Measurements from ENCODE around the gene STEAP1.
"Not testable (repeated sequence)": the region's sequence is repeated elsewhere in the genome, so short reads cannot be mapped to it uniquely, and the experiment has no call there.

Gene STEAP1

GRCh38 chr7:90153943-90154771, at the start of gene STEAP1:
TSS of gene STEAP1 (plus strand) at chr7:90154469. CDS start at chr7:90159789, 5,320 bp downstream.
- DNase-seq (ENCODE audit: low read depth, low spot score) = peak; percentile 40

DNA sequence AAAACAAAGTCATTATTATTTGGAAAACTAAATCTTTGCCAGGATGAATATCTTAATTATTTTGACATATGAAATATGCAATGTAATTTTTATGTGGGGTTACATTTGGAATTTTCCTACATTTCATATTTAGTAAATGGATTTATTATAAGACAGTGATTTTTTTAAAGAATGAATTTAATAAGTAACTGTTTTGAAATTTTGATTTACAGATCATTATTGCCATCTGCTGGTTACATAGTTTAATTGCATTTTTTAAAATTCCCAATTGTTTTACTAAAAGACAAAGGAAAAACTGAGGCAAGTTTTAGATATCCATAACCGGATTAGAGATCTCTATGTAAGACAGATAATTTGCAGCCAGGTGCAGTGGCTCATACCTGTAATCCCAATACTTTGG, 39.3 kb upstream of the STEAP1 start:
- not testable (repeated sequence) for DNase-seq (ENCODE audit: low read depth, low spot score)

- not testable (repeated sequence) for DNase-seq (ENCODE audit: low read depth, low spot score)
Measured at GRCh38 chr7:90118551-90119177, 35.6 kb upstream of the STEAP1 start.

DNA sequence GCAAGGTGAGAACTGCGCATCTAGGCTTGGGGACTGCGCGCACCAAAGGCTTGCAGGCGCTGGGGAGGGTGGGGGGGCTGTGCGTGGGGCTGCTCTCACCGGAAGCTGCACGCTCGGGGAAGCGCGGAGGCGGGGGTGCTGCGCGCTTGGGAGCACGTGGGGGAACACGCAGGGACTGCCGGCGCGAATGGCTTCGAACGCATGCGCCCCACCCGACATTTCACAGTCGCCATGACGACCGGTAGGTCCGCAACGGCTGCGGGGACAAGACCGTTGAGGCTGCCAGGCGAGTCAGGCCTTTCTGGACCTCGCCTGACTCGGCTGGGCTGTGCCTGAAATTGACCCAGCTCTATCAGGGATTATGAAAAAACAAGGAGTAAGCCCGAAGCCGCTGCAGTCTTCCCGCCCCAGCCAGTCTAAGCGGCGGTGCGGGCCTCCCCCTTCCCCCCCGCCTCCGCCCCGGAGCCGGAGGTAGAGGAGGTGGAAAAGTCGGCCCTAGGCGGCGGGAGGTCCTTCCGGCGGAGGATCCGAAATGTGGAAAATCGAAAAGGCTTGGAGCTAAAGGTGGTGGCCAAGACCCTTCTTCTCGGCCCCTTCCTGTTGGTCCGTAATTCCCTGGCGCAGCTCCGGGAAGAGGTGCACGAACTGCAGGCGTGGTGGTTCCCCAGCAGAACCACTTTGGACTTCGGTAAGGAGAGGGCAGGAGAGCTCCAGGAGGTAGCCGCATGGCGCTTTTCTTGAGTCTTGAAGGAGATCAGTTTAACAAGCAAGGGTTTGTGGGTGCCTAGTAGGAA, 34.9 kb upstream of the STEAP1 start:
- no peak for DNase-seq (ENCODE audit: low read depth, low spot score)

DNA sequence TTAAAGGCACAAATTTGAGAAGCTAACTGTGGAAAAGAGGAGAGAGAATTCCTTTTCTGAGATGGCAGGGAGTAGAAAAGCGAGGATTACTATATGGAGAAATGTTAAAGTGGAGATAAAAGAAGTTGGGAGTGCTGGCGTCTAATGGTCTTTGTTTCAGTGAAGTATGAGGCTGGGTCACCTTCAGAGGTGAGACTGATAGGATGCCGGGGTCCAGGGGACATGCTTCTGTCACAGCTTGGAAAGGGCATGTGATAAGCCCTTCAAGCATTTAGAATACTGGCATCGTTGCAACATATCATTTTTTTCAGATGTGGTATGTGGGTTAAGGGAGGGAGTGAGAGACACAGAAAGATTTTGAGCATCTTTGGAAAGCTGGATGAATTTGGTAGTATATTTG, 34.1 kb upstream of the STEAP1 start:
- DNase-seq (ENCODE audit: low read depth, low spot score) = not testable (repeated sequence)

- not testable (repeated sequence) for DNase-seq (ENCODE audit: low read depth, low spot score)
Measured at GRCh38 chr7:90131746-90132145, 22.5 kb upstream of the STEAP1 start.

DNA sequence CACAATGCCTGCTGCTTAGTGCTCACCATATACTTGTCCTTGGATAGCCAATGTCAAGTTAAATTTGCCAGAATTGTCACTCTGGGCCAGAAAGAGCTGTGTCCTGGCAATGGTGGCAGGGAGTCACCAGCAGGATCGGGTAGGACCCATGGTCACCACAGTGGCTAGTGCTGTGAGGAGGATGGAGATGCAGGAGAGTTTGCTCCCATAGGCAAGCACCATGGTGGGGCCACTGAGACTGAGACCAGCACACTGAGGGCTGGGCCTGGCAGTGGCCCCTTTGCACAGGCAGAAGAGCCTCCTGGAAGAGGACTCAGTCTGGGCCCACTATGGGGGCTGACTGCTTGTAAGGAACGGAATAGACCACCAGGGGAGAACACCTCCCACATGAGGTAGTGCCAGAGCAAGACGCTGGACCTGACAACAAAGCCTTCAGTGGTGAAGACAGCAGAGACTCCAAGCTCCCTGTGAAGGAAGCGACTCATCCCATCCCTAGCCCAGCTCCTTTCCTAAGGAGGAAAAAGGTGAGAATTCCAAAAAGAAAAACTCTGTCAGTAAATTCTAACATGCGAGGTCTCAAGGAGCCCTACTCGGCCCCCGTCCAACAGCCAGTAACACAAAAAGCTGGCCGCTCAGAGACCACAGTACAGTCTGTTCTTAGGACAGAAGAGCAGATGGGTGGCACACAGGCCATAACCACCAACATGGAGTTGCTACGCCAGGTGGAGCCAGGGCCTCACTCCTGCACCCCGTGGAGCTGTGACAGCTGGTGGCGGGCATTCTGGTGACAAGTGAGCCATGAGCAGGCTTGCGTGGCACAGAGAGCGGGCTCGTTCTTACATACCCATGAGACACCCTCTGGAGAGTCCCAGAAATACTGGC, 6.9 kb upstream of the STEAP1 start:
- not testable (repeated sequence) for DNase-seq (ENCODE audit: low read depth, low spot score)

GRCh38 chr7:90149428-90149827, 4.8 kb upstream of the STEAP1 start:
- DNase-seq (ENCODE audit: low read depth, low spot score) = not testable (repeated sequence)

- DNase-seq (ENCODE audit: low read depth, low spot score) = not testable (repeated sequence)
Measured at GRCh38 chr7:90151884-90152283, 2.4 kb upstream of the STEAP1 start.

DNA sequence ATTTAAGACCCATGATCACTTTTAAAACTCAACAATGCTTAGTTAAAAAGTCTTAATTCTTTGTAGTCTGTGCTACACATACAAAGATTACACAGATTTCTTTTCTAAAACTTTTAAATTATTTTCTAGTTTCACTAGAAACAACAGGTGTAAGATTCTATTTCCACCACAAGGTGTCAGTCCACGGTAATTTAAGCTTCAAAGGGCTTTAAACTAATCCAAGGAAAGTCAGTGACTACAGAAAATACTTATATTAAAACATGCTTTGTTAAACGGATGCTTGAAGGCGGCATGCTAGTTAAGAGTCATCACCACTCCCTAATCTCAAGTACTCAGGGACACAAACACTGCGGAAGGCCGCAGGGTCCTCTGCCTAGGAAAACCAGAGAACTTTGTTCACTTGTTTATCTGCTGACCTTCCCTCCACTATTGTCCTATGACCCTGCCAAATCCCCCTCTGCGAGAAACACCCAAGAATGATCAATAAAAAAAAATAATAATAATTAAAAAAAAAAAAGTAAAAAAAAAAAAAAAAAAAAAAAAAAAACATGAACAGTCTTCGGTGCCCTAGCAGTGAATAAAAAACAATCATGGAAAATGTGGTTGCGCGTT, 1.5 kb upstream of the STEAP1 start:
- peak; percentile 12 for DNase-seq (ENCODE audit: low read depth, low spot score)

DNA sequence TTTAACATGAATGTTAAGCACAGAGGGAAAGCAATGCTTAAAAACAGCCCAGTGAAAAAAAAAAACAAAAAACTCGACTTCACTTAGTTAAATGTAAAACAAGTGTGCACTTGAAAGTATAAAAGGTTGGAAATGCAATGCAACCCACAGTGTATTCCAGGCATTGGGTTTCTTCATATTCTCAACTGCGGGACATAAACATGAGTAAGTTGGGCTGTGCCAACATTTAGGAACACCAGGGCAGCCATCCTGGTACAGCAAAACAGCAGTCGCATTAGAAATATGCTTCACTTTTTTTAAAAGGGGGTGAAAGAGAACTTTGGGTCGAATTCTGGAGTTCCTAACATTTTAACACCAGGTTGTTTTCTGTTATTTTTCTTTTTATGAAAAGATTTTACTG, 937 bp downstream of the STEAP1 start:
- DNase-seq (ENCODE audit: low read depth, low spot score) = no peak

DNA sequence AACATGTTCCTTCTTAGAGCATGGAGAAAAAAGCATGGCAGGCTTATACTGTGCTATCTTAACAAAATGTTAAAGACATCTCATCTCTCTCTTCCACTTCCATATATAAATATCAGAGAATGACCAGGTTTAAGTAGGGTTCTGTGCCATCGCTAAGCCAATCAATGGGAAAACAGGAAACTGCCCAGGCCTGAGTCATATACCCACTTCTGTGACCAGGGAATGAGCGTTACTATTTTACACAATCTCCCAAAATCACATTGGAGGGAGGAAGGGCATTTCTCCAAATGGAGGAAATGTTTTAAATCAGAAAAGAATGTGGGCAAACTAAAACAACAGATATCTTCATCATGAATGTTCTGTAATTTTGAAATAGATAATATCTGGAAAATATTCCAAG, 3.1 kb downstream of the STEAP1 start:
- DNase-seq (ENCODE audit: low read depth, low spot score) = not testable (repeated sequence)

DNA sequence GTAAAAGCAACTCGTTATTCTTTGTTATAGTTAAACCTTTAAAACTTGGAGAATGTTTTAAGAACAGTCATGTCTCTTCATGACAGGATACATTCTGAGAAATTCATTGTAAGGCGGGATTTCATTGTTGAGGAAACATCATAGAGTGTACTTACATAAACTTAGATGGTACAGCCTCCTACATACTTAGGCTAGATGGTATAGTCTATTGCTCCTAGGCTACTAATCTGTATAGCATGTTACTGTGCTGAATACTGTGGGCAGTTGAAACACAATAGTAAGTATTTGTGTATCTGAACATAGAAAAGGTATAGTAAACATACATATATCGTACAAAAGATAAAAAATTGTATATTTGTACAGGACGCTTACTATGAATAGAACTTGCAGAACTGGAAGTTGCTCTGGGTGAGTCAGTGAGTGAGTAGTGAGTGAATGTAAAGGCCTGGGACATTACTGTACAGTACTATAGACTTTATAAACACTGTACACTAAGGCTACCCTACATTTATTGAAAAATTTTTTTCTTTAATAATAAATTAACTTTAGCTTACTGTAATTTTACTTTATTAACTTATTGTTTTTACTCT, 3.6 kb downstream of the STEAP1 start:
- not testable (repeated sequence) for DNase-seq (ENCODE audit: low read depth, low spot score)

- no peak for DNase-seq (ENCODE audit: low read depth, low spot score)
Measured at GRCh38 chr7:90163534-90163933, 9.3 kb downstream of the STEAP1 start.

GRCh38 chr7:90165724-90166123, 11.5 kb downstream of the STEAP1 start:
- DNase-seq (ENCODE audit: low read depth, low spot score) = no peak

DNA sequence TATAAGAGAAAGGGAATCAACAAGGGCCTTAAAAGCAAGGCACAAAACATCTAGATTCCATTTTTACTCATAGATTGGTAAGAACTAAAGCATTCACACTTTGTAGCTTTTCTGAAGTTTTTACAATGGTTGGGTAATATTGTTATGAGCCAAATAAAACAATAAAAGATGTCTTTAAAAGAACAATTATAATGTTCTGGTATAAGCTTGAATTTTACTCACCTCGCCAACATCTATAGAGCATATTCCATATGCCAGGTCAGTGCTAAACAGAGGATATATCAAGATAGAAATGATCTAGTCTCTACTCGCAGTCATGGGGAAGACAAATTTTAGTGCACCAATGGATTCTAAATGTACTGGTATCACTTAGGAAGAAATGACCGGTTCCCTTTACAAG, 11.9 kb downstream of the STEAP1 start:
- DNase-seq (ENCODE audit: low read depth, low spot score) = no peak

DNA sequence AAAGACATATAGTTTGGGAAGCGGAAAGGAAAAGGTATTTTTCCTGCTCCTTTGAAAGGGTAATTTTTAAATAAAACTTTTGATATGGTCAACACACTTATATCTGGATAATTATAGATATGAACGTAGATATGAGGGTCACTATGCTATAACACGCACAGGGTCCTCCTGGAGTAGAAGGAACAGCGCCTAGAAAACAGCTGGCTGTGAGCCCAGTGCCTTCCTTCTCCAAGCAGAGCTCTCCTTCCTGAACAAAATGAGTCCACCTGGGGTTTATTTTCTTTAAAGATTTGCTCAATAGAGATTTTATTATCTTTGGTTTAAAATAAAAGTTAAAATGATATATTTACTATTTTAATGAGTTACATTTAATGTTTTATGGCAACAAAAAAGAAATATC, 13.1 kb downstream of the STEAP1 start:
- DNase-seq (ENCODE audit: low read depth, low spot score) = no peak

- no peak for DNase-seq (ENCODE audit: low read depth, low spot score)
Measured at GRCh38 chr7:90169891-90170290, 15.6 kb downstream of the STEAP1 start.

- no peak for DNase-seq (ENCODE audit: low read depth, low spot score)
Measured at GRCh38 chr7:90172121-90172520, 17.9 kb downstream of the STEAP1 start.

- DNase-seq (ENCODE audit: low read depth, low spot score) = no peak
Measured at GRCh38 chr7:90172624-90173023, 18.4 kb downstream of the STEAP1 start.

Measured in iPS DF 19.7 (cell line).